ENCODE results near the gene KLHL1.

DNA sequence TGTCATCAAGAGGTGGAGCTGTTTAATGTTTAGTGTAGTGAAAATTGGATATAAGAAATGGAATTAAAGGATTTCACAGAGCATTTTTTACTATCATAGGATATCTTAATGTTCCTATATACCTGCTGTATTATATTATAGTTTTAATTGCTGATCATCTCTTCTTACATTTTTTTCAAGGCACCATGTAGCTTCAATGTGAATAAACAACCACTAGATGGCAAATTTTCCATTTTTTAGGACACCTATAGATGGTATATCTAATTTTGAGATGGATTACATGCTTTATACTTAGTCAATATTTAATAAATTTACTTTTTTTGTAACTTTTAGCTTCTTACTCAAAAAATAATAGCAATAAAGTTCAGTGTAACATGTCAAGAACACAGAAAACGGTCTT, 9.6 kb downstream of the KLHL1 start:
- no peak for TF ChIP-seq POLR2A (IDR thresholded peaks at IDR 0.05)
- TF ChIP-seq, protein P1, sequence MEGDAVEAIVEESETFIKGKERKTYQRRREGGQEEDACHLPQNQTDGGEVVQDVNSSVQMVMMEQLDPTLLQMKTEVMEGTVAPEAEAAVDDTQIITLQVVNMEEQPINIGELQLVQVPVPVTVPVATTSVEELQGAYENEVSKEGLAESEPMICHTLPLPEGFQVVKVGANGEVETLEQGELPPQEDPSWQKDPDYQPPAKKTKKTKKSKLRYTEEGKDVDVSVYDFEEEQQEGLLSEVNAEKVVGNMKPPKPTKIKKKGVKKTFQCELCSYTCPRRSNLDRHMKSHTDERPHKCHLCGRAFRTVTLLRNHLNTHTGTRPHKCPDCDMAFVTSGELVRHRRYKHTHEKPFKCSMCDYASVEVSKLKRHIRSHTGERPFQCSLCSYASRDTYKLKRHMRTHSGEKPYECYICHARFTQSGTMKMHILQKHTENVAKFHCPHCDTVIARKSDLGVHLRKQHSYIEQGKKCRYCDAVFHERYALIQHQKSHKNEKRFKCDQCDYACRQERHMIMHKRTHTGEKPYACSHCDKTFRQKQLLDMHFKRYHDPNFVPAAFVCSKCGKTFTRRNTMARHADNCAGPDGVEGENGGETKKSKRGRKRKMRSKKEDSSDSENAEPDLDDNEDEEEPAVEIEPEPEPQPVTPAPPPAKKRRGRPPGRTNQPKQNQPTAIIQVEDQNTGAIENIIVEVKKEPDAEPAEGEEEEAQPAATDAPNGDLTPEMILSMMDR (IDR thresholded peaks at IDR 0.05), result peak in 1 of 6 experiments; percentile 16

All from Peyer's patch (tissue), 4 donors.